HG03159 (cell line): Measurements from ENCODE around the gene KPNA5.
"Not testable (repeated sequence)": the region's sequence is repeated elsewhere in the genome, so short reads cannot be mapped to it uniquely, and the experiment has no call there.

Source experiments
- ATAC-seq: cut with Tn5 transposase; IDR thresholded peaks from one replicate; pipeline ENCODE4 v1.9.1; 2021; ENCODE audit warnings: mild to moderate bottlenecking, moderate library complexity; ENCODE audit not compliant: unreplicated experiment

The KPNA5 gene

DNA sequence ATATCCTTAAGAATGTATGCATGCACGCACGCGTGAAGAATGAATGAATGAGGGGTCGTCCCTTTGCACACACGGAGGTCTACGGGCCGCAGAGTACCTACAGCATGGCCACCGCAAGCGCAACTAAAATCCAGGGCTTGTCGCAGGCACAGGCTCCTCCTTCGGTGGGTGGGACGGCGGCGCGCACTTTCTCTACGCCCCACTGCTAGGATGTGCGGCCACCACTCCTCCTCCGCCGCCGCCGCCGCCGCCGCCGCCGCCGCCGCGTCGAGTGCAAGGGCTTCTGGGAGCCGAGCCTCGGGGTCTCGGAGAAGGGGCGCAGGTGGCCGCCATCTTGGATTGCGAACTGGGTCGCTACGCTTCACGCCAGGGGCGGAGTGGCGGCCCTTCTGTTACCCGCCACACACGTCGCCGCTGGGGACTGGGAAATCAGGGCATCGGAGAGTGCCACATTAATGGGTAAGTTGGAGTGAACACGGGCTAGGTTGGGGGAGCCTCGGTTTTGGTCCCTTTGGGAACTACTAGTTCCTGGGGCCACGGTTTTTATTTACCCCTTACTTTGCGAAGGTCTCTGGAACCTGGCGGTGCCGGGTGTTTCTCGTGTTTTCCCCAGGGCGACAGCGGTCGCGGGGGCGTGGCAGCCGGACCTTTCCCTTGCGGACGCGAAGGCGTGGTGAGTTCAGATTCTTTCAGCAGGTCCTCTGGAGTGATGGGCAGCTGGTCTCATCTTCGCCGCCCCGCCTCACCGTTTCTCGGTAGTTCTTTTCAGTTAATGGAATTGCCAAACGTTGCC, at the start of gene KPNA5:
Gene KPNA5 (plus strand): TSS at position 332 of the 793 bp plus-strand sequence. CDS start 124 bp downstream, at position 456.
- peak; percentile 96 for ATAC-seq

DNA sequence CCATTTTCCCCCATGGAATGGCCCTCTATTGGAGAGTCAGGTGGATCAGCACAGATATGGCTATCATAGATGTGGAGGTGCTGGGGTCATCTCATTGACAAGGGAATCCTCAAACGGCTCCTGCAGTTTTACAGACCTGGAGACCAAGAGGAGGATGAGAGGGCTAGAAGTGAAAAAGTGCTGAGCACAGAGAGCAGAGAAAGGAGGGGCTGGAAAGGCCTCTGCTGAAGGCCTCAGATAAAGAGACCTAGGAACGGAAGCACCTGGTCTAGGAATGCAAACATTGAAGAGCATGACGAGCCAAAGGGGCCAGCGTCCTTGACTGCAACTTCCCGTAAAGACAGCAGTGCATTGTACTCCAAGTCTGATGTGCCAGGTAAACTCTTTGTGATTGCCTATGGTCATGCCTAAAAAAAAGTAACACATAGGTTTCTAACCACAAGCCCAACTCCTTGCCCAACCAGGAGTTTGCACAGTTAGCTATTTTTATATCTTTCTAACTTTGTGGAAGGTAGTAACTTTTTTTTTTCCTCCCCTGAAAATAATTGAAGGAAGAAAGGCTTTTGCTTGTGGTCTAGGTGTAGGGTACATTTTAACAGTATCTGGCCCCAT, 49.5 kb upstream of the KPNA5 start:
- ATAC-seq, result peak; percentile 81

DNA sequence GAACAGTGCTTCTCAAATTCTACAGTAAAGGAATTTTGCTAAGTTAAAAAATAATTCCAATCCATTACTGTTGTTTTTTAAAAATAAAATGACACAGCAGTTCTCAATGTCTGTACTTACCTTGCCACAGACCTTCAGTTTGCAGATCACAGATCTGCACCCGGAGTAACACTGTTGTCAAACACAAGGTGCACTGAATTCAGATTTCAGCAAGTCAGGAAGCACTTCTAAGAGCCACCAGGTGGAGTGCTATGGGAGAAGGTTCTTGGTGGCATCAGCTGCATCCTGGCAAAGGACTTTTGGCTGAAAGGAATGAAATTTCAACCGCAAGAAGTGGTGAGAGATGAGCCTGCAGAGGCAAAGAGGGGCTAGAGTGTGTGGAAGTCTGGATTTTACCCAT, 47.3 kb upstream of the KPNA5 start:
- ATAC-seq, result peak; percentile 45

DNA sequence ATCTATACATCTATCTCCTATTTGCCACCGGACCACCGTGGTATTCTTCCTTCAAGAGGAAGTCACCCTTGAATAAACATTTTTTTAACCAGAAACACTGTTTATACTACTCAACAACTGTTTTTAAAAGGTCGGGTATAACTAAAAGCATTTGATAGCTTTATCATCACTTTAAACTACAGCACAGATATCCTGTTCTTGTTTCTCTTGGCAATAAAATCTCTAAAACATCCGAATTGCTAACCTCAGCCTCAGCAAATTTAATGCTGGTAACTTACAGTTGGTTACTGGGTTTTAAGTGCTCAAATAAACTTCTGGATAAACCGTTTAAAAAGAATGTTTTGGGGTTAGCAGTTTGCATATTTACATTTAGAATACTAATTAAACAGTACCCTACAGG, 32.9 kb upstream of the KPNA5 start:
- ATAC-seq, result no peak

DNA sequence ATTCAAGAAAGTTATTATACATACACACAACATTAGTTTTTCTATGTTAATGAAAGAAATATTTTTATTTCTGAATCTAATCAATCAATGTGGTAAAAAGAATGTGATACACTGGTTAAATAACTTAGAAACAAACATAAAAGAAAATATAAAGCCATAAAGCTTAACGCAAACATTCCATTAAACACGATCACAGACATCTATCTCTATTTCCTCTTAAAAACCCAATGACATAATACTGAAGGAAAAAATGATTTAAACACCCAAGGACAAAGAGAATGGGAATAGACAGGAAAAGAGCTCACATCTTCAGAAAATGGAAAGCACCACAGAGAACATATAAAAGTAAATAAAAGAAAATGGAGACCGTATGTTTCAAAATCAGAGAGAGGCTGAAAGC, 31.9 kb upstream of the KPNA5 start:
- ATAC-seq, result no peak

DNA sequence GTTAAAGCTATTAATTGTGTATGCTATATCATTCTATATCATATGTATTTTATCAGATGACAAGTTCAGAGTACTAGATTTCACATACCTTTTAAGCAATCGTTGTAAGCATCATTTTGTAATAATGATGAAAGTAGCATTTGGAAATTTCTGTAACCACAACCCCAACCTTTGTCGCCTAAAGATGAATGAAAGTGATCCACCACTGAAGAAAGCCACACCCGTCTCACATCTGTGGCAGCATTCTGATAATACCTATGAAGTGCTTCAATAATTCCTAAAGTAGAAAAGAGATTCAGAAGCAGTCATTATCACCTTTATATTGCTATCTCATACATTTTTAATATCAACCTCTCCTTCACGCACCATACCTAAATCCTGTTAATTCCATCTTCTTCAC, 29.1 kb upstream of the KPNA5 start:
- ATAC-seq, result no peak

DNA sequence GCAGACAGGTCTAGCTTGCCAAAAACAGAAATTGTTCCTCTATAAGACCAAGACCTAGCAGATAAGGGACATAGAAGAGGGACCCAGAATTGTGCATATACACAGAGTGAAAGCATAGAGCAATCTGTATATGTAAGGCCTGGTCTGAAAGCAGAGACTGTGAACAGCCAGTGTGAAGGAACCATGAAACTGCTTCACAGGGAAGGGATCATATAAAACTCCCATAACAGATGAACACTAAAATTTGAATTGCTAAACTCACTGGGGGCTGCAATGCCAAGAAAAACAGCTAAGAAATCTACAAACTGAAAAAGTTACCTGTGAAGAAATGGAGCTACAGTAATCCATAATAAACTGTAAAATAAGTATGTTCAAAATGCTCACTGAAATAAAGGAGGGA, 19.4 kb upstream of the KPNA5 start:
- no peak for ATAC-seq

DNA sequence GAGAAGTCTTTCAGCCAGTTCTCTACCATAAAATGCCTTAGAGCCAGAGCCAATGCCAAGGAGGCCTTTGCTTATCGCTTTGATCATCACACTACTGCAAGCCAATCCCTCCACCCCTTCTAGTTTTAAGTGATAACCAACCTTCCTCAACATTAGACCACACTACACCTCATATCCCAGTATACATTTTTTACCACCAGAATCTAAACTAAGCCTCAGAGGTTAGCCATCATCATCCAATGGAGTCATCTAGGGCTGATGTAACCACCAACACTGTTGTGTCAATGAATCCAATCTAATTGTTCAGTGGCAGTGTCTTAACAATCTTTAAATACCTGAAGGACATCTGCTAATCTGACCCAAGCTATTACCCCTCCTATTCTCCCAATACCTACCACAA, 18.8 kb upstream of the KPNA5 start:
- ATAC-seq, result no peak

DNA sequence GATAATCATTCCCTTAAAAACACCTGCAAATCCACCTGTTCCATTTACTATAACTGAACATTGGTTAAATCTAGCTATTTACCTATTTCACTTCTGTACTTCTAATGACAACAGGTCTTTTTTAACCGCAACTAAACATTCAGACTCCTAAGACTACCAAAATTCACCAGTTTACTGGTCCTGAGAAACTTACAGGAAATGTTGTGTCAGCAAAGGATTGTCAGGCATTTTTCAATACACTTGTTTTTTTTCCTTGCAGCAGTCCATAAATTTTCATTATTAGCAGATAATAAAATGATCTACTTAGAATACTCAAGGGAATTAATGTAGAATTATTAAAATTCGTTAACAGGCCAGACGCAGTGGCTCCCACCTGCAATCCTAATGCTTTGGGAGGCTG, 17.7 kb upstream of the KPNA5 start:
- no peak for ATAC-seq

DNA sequence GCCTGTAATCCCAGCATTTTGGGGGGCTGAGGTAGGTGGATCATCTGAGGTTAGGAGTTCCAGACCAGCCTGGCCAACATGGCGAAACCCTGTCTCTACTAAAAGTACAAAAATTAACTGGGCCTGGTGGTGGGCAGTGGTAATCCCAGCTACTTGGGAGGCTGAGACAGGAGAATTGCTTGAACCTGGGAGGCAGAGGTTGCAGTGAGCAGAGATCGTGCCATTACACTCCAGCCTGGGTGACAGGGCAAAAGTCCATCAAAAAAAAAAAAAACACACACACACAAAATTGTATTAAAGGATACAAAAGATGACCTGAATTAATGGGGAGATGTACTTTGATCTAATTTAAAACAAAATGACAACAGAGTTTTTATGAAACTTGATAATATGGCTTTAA, 16.8 kb upstream of the KPNA5 start:
- ATAC-seq, result not testable (repeated sequence)

DNA sequence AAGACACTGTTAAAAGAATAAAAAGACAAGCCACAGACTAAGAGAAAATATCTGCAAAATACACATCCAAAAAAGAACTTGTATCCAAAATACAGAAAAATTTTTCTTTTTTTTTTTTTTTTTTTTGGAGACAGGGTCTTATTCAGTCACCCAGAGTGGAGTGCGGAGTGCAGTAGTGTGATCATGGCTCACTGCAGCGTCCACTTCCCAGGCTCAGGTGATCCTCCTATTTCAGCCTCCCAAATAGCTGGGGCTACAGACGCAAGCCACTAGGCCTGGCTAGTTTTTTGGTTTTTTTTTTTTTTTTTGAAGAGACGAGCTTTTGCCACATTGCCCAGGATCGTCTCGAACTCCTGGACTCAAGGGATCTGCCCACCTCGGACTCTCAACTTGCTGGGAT, 15.5 kb upstream of the KPNA5 start:
- ATAC-seq, result no peak

DNA sequence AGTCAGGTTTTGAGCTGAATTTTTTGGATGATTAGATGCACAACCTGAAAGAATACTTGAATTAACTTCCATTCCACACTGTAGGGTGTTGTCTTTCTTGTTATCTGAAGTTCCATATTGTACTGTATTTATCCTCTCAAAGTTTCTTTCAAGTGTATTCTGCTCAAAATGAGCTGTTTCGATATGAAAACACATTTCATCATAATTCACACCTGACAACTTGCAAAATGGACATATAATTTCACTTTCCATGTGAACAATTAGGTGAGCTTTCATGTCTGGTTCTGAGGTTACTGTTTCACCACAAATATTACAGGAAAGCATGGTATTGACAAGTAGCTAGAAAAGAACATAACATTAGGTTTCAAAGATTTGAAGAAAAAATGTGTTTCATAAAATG, 14.1 kb upstream of the KPNA5 start:
- ATAC-seq, result peak; percentile 38

DNA sequence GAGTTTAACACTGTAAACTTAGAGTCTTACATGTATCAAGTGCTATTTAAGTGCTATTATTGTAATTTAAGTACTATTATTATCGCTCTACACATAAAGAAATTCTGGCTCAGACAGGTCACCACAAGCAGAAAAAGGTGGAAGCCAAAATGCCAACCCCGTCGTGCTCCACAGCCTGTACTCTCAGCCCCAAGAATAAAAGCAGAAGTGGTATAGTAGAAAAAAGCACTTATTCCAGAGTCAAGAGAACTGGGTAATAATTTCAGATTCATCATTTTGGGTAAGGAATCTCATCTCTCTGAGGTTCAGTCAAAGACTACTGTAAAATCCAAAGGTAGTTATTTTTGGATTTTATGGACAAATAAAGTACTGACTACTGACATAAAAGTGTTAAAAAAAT, 13.4 kb upstream of the KPNA5 start:
- ATAC-seq, result peak; percentile 36

DNA sequence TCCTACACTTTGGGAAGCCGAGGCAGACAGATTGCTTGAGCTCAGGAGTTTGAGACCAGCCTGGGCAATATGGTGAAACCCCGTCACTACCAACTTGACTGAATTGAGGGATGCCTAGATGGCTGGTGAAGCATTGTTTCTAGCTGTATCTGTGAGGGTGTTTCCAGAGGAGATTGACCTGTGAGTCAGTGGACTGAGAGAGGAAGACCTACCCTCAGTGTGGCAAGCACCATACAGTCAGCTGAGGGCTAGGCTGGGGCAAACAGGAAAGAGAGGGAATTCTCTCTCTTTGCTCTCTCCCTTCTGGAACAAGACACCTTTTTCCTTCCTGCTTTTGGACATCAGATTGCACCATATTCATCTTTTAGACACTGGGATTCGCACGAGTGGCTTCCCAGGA, 8.7 kb upstream of the KPNA5 start:
- no peak for ATAC-seq

DNA sequence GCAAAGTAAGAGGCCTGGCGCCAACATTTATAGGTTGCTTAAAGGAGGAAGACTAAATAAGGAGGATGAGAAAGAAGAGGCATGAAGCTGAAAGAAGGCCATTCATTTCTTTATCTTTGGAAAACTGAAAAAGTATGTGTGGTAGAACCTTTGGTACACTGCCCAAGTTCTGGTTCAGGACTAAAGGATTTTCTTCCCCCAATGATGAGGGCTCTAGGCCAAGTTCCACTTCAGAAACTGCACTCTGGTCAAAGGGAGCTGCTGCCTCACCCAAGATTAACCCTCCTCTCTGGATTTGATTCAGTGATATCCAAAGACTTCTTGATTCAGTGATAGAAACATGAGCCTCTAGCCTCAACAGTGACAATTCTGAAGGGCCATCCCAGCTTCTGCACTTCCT, 5.0 kb upstream of the KPNA5 start:
- no peak for ATAC-seq

DNA sequence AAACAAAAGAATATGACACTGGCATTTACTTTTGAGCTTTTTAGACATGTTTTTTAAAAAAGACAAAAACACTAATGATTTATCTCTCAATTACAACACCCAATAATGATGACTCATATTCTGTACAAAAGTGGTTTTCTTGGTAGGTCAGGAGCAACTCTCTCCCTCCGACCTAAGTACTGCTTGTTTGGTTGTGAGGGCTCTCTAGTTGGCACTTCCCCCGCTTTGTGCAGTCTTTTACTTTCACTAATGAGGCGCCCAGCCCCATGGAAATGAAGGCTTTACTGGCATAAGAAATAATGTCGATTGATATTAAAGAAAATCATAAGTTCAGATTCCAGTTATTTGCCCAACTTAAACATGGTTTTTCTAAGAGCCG, 1.3 kb downstream of the KPNA5 start:
- ATAC-seq, result peak; percentile 31

DNA sequence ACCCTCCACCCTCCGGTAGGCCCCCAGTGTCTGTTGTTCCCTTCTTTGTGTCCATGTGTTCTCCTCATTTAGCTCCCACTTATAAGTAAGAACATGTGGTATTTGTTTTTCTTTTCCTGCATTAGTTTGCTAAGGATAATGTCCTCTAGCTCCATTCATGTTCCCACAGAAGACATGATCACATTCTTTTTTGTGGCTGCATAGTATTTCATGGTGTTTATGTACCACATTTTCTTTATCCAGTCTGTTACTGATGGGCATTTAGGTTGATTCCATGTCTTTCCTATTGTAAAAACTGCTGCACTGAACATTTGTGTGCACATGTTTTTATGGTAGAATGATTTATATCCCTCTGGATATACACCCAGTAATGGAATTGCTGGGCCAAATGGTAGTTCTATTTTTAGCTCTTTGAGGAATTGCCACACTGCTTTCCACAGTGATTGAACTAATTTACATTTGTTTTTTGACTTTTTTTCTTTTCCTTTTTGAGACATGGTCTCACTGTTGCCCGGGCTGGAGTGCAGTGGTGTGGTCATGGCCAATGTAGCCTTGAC, 4.5 kb downstream of the KPNA5 start:
- ATAC-seq, result no peak

DNA sequence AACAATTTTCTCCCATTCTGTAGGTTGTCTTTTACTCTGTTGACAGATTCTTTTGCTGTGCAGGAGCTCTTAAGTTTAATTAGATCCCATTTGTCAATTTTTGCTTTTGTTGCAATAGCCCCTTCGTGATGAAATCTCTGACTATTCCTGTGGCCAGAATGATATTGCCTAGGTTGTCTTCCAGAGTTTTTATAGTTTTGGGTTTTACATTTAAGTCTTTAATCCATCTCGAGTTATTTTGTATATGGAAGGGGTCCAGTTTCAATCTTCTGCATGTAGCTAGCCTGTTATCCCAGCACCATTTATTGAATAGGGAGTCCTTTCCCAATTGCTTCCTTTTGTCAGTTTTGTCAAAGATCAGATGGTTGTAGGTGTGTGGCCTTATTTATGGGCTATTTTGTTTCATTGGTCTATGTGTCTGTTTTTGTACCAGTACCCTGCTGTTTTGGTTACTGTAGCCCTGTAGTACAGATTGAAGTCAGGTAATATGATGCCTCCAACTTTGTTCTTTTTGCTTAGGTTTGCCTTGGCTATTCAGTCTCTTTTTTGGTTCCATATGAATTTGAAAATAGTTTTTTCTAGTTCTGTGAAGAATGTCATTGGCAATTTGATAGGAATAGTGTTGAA, 5.6 kb downstream of the KPNA5 start:
- ATAC-seq, result not testable (repeated sequence)

DNA sequence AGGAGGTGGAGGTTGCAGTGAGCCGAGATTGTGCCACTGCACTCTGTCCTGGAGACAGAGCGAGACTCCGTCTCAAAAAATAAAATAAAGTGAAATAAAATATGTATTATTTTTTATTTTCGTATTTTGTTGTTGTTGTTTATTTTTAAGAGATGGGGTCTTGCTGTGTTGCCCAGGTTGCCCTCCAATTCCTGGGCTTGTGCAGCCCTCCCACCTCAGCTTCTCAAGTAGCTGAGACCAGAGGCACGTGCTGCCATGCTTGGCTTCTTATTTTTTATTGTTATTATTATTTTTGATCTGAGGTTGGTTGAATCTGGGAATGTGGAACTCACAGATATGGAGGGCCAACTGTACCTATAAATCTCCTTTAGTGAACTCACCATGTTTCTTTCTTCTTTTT, 10.1 kb downstream of the KPNA5 start:
- no peak for ATAC-seq

DNA sequence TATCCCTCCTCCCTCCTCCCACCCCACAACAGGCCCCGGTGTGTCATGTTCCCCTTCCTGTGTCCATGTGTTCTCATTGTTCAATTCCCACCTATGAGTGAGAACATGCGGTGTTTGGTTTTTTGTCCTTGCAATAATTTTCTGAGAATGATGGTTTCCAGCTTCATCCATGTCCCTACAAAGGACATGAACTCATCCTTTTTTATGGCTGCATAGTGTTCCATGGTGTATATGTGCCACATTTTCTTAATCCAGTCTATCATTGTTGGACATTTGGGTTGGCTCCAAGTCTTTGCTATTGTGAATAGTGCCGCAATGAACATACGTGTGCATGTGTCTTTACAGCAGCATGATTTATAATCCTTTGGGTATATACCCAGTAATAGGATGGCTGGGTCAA, 11.9 kb downstream of the KPNA5 start:
- ATAC-seq, result not testable (repeated sequence)

DNA sequence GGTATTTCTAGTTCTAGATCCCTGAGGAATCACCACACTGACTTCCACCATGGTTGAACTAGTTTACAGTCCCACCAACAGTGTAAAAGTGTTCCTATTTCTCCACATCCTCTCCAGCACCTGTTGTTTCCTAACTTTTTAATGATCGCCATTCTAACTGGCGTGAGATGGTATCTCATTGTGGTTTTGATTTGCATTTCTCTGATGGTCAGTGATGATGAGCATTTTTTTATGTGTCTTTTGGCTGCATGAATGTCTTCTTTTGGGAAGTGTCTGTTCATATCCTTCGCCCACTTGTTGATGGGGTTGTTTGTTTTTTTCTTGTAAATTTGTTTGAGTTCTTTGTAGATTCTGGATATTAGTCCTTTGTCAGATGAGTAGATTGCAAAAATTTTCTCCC, 12.3 kb downstream of the KPNA5 start:
- ATAC-seq, result not testable (repeated sequence)

DNA sequence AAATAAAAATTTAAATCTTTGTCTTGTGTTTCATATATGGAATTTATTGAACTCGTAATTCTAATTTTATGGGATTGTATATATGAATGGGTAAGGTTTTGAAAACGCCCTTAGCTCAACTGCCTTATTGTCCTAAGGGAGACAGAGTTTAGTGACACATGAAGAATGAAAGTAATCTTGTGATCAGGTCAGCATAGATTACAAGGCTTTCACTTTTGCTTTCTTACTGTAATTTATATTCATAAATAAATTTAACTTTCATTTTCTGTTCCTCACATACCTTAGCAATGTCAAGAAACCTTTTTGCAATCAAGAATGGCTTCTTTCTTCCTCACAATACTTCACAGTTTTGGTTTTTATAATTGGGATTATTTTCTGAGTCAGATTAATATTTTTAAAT, 14.4 kb downstream of the KPNA5 start:
- peak; percentile 94 for ATAC-seq
